HepG2 (cell line): Measurements from ENCODE around the gene HECTD4.

Source experiments
- CTCF ChIP-seq: sonication (generic); formaldehyde crosslinking; IDR thresholded peaks from 2 replicates; pipeline ENCODE4 v1.5.0; 2020; ENCODE audit warnings: mild to moderate bottlenecking, missing genetic modification reagents, moderate library complexity
- ESRRA ChIP-seq: sonication (generic); formaldehyde crosslinking; IDR thresholded peaks from 2 replicates; pipeline ENCODE4 v1.5.1; 2020; ENCODE audit warnings: mild to moderate bottlenecking, low read depth, missing genetic modification reagents
- MAFG ChIP-seq: sonication (generic); formaldehyde crosslinking; IDR thresholded peaks from 2 replicates; pipeline ENCODE4 v1.5.1; 2020; ENCODE audit warnings: mild to moderate bottlenecking, missing genetic modification reagents
- MLX ChIP-seq: IDR thresholded peaks from 2 replicates; pipeline ENCODE4 v1.6.1; 2016
- MXI1 ChIP-seq: IDR thresholded peaks from 3 replicates; pipeline ENCODE4 v1.6.1; 2012; ENCODE audit warnings: low read depth, low read length, inconsistent platforms, borderline replicate concordance
- MZF1 ChIP-seq: sonication (generic); formaldehyde crosslinking; IDR thresholded peaks from 2 replicates; pipeline ENCODE4 v1.8.1; 2023; ENCODE audit warnings: mild to moderate bottlenecking, missing genetic modification reagents, borderline replicate concordance
- POLR2A ChIP-seq, 2 experiments: IDR thresholded peaks; 2 replicates each; pipeline ENCODE4 v1.6.1; 2011; ENCODE audit warnings: low read depth in 2 of 2, low read length in 2 of 2, mild to moderate bottlenecking in 1 of 2, moderate library complexity in 1 of 2; ENCODE audit not compliant: insufficient read depth in 1 of 2
- SNRNP70 ChIP-seq: fragments of 200-400 bp; formaldehyde crosslinking; IDR thresholded peaks from 2 replicates; pipeline ENCODE4 v1.6.1; 2017; ENCODE audit warnings: mild to moderate bottlenecking, low read depth, low read length, moderate library complexity
- STAT5B ChIP-seq: sonication (generic); formaldehyde crosslinking; IDR thresholded peaks from 2 replicates; pipeline ENCODE4 v1.4.0; 2020; ENCODE audit warnings: missing genetic modification reagents
- TERF1 ChIP-seq: sonication (generic); formaldehyde crosslinking; IDR thresholded peaks from 2 replicates; pipeline ENCODE4 v1.8.0; 2022; ENCODE audit warnings: mild to moderate bottlenecking, missing genetic modification reagents, moderate library complexity
- ZHX1 ChIP-seq: sonication (generic); formaldehyde crosslinking; IDR thresholded peaks from 2 replicates; pipeline ENCODE4 v1.8.1; 2022; ENCODE audit warnings: low read depth, mild to moderate bottlenecking, missing genetic modification reagents
- ZNF512 ChIP-seq: sonication (generic); formaldehyde crosslinking; IDR thresholded peaks from 2 replicates; pipeline ENCODE4 v1.4.0; 2020; ENCODE audit warnings: mild to moderate bottlenecking, missing genetic modification reagents
- ZNF781 ChIP-seq: sonication (generic); formaldehyde crosslinking; IDR thresholded peaks from 2 replicates; pipeline ENCODE4 v1.5.1; 2020; ENCODE audit warnings: borderline replicate concordance, mild to moderate bottlenecking, missing genetic modification reagents; ENCODE audit errors: not compliant biosample characterization

GRCh38 chr12:112347581-112347982 lies 34.6 kb downstream of the HECTD4 start:
- no peak for TF ChIP-seq MLX (CRISPR knock-in tag)
- TF ChIP-seq TERF1 (CRISPR knock-in tag): no peak
- TF ChIP-seq MXI1: no peak
- no peak for TF ChIP-seq STAT5B
- no peak for TF ChIP-seq POLR2A (IDR thresholded peaks at IDR 0.05; ENCODE audit: insufficient read depth in 1 of 2, low read depth in 2 of 2, low read length in 2 of 2)
- no peak for TF ChIP-seq ESRRA
- TF ChIP-seq ZHX1 (CRISPR knock-in tag): no peak
- no peak for TF ChIP-seq ZNF781
- no peak for TF ChIP-seq MAFG (CRISPR knock-in tag)
- TF ChIP-seq SNRNP70: no peak
- no peak for TF ChIP-seq CTCF (CRISPR knock-in tag)
- TF ChIP-seq MZF1: no peak
- TF ChIP-seq ZNF512 (CRISPR knock-in tag): no peak
